Astrocyte of the spinal cord (primary cell): ENCODE data around the gene PDZD2.

Experiments
- DNase-seq: peaks from one replicate; pipeline ENCODE4 v3.0.0; 2011; ENCODE audit warnings: low read depth, low spot score
- H3K4me3 ChIP-seq: 2 replicates; pipeline ENCODE4 v1.5.1; 2011; ENCODE audit warnings: low read depth, mild to moderate bottlenecking, low read length, moderate library complexity
- in situ Hi-C: cut with HindIII; loops from 2 replicates; pipeline ENCODE4 v1.10.0; 2017; ENCODE audit warnings: low sequenced_read_pairs
- TF ChIP-seq, protein P1 (sequence below): IDR thresholded peaks from 2 replicates; pipeline ENCODE4 v1.5.1; 2012; ENCODE audit warnings: low read depth, mild to moderate bottlenecking, low read length, inconsistent platforms

The PDZD2 gene

GRCh38 chr5:31637851-31638250 lies 1.1 kb upstream of the PDZD2 start:
- DNase-seq, result no peak
- no peak overlapping the region for H3K4me3 ChIP-seq
- in situ Hi-C loops, result no loop called here

GRCh38 chr5:31638345-31638744 lies 586 bp upstream of the PDZD2 start:
- peak overlapping the region; percentile 52 for H3K4me3 ChIP-seq
- TF ChIP-seq, protein P1, sequence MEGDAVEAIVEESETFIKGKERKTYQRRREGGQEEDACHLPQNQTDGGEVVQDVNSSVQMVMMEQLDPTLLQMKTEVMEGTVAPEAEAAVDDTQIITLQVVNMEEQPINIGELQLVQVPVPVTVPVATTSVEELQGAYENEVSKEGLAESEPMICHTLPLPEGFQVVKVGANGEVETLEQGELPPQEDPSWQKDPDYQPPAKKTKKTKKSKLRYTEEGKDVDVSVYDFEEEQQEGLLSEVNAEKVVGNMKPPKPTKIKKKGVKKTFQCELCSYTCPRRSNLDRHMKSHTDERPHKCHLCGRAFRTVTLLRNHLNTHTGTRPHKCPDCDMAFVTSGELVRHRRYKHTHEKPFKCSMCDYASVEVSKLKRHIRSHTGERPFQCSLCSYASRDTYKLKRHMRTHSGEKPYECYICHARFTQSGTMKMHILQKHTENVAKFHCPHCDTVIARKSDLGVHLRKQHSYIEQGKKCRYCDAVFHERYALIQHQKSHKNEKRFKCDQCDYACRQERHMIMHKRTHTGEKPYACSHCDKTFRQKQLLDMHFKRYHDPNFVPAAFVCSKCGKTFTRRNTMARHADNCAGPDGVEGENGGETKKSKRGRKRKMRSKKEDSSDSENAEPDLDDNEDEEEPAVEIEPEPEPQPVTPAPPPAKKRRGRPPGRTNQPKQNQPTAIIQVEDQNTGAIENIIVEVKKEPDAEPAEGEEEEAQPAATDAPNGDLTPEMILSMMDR, result no peak
- DNase-seq, result no peak
- in situ Hi-C loops, result no loop called here

More at GRCh38 chr5:31637851-31638250, 1.1 kb upstream of the PDZD2 start:
- TF ChIP-seq, protein P1, result no peak

- H3K4me3 ChIP-seq, result peak overlapping the region; percentile 29
- in situ Hi-C loops, result no loop called here
- no peak for DNase-seq
- TF ChIP-seq, protein P1, result no peak
These were observed 815 bp downstream of the PDZD2 start for GRCh38 chr5:31639481-31640411.

DNA sequence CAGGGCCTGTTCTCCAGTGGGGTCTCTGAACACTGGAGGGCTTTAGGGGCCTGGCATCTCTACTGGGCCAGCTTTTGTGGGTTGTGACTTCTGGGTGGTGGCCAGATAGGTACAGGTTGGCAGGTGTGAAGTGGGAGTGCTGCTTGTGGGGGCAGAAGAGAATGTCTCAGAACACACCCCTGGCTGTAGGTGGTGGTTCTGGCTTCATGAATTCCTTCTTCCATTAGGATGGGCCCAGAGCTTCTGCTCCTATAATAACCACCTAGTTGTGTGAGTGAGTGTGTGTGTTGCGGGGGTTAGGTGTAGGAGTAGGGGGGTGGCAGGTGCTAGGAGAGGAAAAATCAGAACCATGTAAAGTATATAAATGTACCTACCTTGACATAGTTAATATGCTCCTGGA lies 1.6 kb downstream of the PDZD2 start:
- in situ Hi-C loops, result no loop called here
- H3K4me3 ChIP-seq, result no peak overlapping the region
- no peak for DNase-seq
- TF ChIP-seq, protein P1, result no peak

GRCh38 chr5:31641059-31641458 lies 2.1 kb downstream of the PDZD2 start:
- no peak overlapping the region for H3K4me3 ChIP-seq
- TF ChIP-seq, protein P1, result no peak
- DNase-seq, result no peak
- in situ Hi-C loops, result no loop called here

DNA sequence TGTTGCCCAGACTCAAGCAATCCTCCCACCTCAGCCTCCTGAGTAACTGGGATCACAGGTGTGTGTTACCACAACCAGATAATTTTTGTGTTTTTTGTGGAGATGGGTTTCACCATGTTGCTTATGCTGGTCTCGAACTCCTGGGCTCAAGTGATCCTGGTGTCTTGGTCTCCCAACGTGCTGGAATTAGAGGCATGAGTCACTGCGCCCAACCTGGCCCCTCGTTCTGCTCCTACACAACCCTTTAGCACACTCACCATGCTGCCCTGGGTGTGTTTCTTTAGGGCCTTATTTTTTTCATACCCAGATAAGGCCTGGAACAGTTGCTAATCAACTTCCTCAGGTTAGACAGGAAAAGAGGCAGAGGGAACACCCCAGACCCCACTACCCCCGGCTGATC lies 2.6 kb downstream of the PDZD2 start:
- TF ChIP-seq, protein P1, result no peak
- in situ Hi-C loops, result no loop called here
- no peak for DNase-seq
- no peak overlapping the region for H3K4me3 ChIP-seq
